IMR-90 (cell line): ENCODE data around the gene TENM4. TPM values are rescaled to one million over a fixed set of nuclear protein-coding genes. Genes with fewer than 3 reads are reported as not detected.

Experiments
- ATAC-seq: fragments of 200-7000 bp; cut with Tn5 transposase; 2 replicates; pipeline ENCODE4 v1.9.1; 2020; ENCODE audit warnings: low read depth, mild to moderate bottlenecking, moderate library complexity
- BruUV-seq: library from RNA; stranded (reverse); fragments of 400-500 nt; replicated peaks from 2 replicates; lab custom pipeline; 2021; lab: Mats Ljungman, UMichigan
- CTCF ChIA-PET: fragments of 300-600 bp; formaldehyde crosslinking; extraction: SDS; loops from one replicate; lab custom pipeline; 2021; ENCODE audit warnings: antibody characterized with exemption; lab: Yijun Ruan, JAX
- POLR2A ChIA-PET: fragments of 300-600 bp; sonication (Branson Sonifier 250); formaldehyde crosslinking; loops from one replicate; lab custom pipeline; 2022; ENCODE audit warnings: antibody characterized with exemption; ENCODE audit not compliant: unreplicated experiment; lab: Charles Lee
- DNase-seq: peaks from one replicate; pipeline ENCODE4 v3.0.0; 2013
- H2AFZ ChIP-seq: replicated peaks from 2 replicates; pipeline ENCODE3; 2013; ENCODE audit warnings: low read length, mild to moderate bottlenecking; ENCODE audit not compliant: poor library complexity
- H2AK5ac ChIP-seq: 2 replicates; pipeline ENCODE4 v1.6.1; 2013; ENCODE audit warnings: low read depth, low read length, inconsistent platforms
- H2AK9ac ChIP-seq: replicated peaks from 2 replicates; pipeline ENCODE3; 2013; ENCODE audit warnings: mild to moderate bottlenecking, low read depth, low read length, moderate library complexity; ENCODE audit not compliant: poor library complexity
- H2BK120ac ChIP-seq: 2 replicates; pipeline ENCODE4 v1.6.1; 2013; ENCODE audit warnings: low read depth, low read length, inconsistent platforms
- H2BK15ac ChIP-seq: 3 replicates; pipeline ENCODE4 v1.6.1; 2013; ENCODE audit warnings: low read depth, low read length, inconsistent platforms
- H2BK20ac ChIP-seq: 2 replicates; pipeline ENCODE4 v1.6.1; 2013; ENCODE audit warnings: low read depth, mild to moderate bottlenecking, inconsistent platforms, low read length, moderate library complexity
- H2BK5ac ChIP-seq: 2 replicates; pipeline ENCODE4 v1.6.1; 2013; ENCODE audit warnings: mild to moderate bottlenecking, low read depth, low read length, inconsistent platforms; ENCODE audit not compliant: poor library complexity, severe bottlenecking
- H3K14ac ChIP-seq: replicated peaks from 2 replicates; pipeline ENCODE4 v1.6.1; 2013; ENCODE audit warnings: low read depth, low read length, inconsistent platforms
- H3K18ac ChIP-seq: 2 replicates; pipeline ENCODE4 v1.6.1; 2013; ENCODE audit warnings: low read depth, low read length, control low read depth
- H3K23ac ChIP-seq: 2 replicates; pipeline ENCODE4 v1.6.1; 2013; ENCODE audit warnings: low read depth, low read length, inconsistent platforms
- H3K27ac ChIP-seq: 2 replicates; pipeline ENCODE4 v1.5.1; 2013; ENCODE audit warnings: mild to moderate bottlenecking, control low read depth, low read length; ENCODE audit not compliant: insufficient read depth
- H3K27me3 ChIP-seq: 2 replicates; pipeline ENCODE4 v1.6.1; 2013; ENCODE audit warnings: low read length; ENCODE audit not compliant: control insufficient read depth, insufficient read depth
- H3K36me3 ChIP-seq: 2 replicates; pipeline ENCODE4 v1.6.1; 2013; ENCODE audit warnings: low read length, mixed read lengths; ENCODE audit not compliant: control insufficient read depth, insufficient read depth
- H3K4ac ChIP-seq: 2 replicates; pipeline ENCODE4 v1.6.1; 2013; ENCODE audit warnings: low read depth, low read length, inconsistent platforms
- H3K4me1 ChIP-seq: 2 replicates; pipeline ENCODE4 v1.6.1; 2013; ENCODE audit warnings: low read length, mixed read lengths; ENCODE audit not compliant: control insufficient read depth, insufficient read depth
- H3K4me2 ChIP-seq: 2 replicates; pipeline ENCODE4 v1.6.1; 2013; ENCODE audit warnings: low read depth, mild to moderate bottlenecking, control low read depth, low read length, moderate library complexity
- H3K4me3 ChIP-seq: 2 replicates; pipeline ENCODE4 v1.5.1; 2013; ENCODE audit warnings: low read depth, mild to moderate bottlenecking, control low read depth, low read length, moderate library complexity; ENCODE audit not compliant: insufficient read depth
- H3K56ac ChIP-seq: 2 replicates; pipeline ENCODE4 v1.6.1; 2013; ENCODE audit warnings: low read length, inconsistent platforms; ENCODE audit not compliant: insufficient read depth; ENCODE audit errors: extremely low read depth
- H3K79me1 ChIP-seq, 2 experiments: 2 replicates each; pipeline ENCODE4 v1.6.1; 2013; ENCODE audit warnings: low read length in 2 of 2, inconsistent platforms in 1 of 2, low read depth in 1 of 2
- H3K9ac ChIP-seq: 2 replicates; pipeline ENCODE4 v1.6.1; 2013; ENCODE audit warnings: low read depth, low read length, control low read depth
- H3K9me1 ChIP-seq: 2 replicates; pipeline ENCODE4 v1.6.1; 2013; ENCODE audit warnings: low read length, inconsistent platforms; ENCODE audit not compliant: insufficient read depth
- H3K9me3 ChIP-seq: 2 replicates; pipeline ENCODE4 v1.6.1; 2013; ENCODE audit warnings: low read length; ENCODE audit not compliant: control insufficient read depth, insufficient read depth
- H4K20me1 ChIP-seq: 2 replicates; pipeline ENCODE4 v1.6.1; 2013; ENCODE audit warnings: low read length, inconsistent platforms; ENCODE audit not compliant: insufficient read depth
- H4K5ac ChIP-seq: 2 replicates; pipeline ENCODE4 v1.6.1; 2013; ENCODE audit warnings: mild to moderate bottlenecking, low read depth, low read length, control low read depth
- H4K8ac ChIP-seq, 2 experiments: 2 replicates each; pipeline ENCODE4 v1.6.1; 2013; ENCODE audit warnings: low read depth in 2 of 2, low read length in 2 of 2, control low read depth in 1 of 2, inconsistent platforms in 1 of 2
- H4K91ac ChIP-seq: 2 replicates; pipeline ENCODE4 v1.6.1; 2013; ENCODE audit warnings: low read depth, low read length, inconsistent platforms; ENCODE audit not compliant: insufficient read depth
- BHLHE40 ChIP-seq: fragments of 150-350 bp; IDR thresholded peaks from 2 replicates; pipeline ENCODE4 v1.6.1; 2016; ENCODE audit warnings: mild to moderate bottlenecking, low read depth, low read length
- CEBPB ChIP-seq: IDR thresholded peaks from 2 replicates; pipeline ENCODE4 v1.6.1; 2012; ENCODE audit warnings: low read depth, low read length, improper control_type of control experiment
- CHD1 ChIP-seq: IDR thresholded peaks from 2 replicates; pipeline ENCODE4 v1.6.1; 2012; ENCODE audit warnings: low read depth, low read length, improper control_type of control experiment
- FOS ChIP-seq: fragments of 150-350 bp; IDR thresholded peaks from 2 replicates; pipeline ENCODE4 v1.6.1; 2016; ENCODE audit warnings: low read depth, low read length
- MAFK ChIP-seq: IDR thresholded peaks from 2 replicates; pipeline ENCODE4 v1.6.1; 2012; ENCODE audit warnings: low read depth, low read length, improper control_type of control experiment
- MAZ ChIP-seq: IDR thresholded peaks from 2 replicates; pipeline ENCODE4 v1.6.1; 2012; ENCODE audit warnings: low read depth, mild to moderate bottlenecking, low read length, improper control_type of control experiment, moderate library complexity, borderline replicate concordance
- NFE2L2 ChIP-seq: fragments of 150-350 bp; IDR thresholded peaks from 2 replicates; pipeline ENCODE4 v1.6.1; 2016; ENCODE audit warnings: low read depth, mild to moderate bottlenecking, low read length
- POLR2A ChIP-seq: IDR thresholded peaks from 2 replicates; pipeline ENCODE4 v1.6.1; 2012; ENCODE audit warnings: mild to moderate bottlenecking, low read depth, low read length
- RAD21 ChIP-seq: IDR thresholded peaks from 2 replicates; pipeline ENCODE4 v1.6.1; 2012; ENCODE audit warnings: low read length, improper control_type of control experiment
- RCOR1 ChIP-seq: IDR thresholded peaks from 2 replicates; pipeline ENCODE4 v1.6.1; 2012; ENCODE audit warnings: mild to moderate bottlenecking, low read length, improper control_type of control experiment; ENCODE audit not compliant: insufficient replicate concordance
- RFX5 ChIP-seq: IDR thresholded peaks from 2 replicates; pipeline ENCODE4 v1.8.0; 2012; ENCODE audit warnings: low read depth, mild to moderate bottlenecking, low read length, moderate library complexity
- SMC3 ChIP-seq: fragments of 150-350 bp; IDR thresholded peaks from 2 replicates; pipeline ENCODE4 v1.6.1; 2016; ENCODE audit warnings: low read depth, mild to moderate bottlenecking, antibody characterized with exemption, low read length, moderate library complexity
- WGBS, 2 experiments: methylation state at CpG; one replicate each; pipeline versions ENCODE4 v1.1.5 to v1.1.7; 2013; ENCODE audit warnings: missing lambda C conversion rate in 2 of 2; ENCODE audit not compliant: insufficient read length in 1 of 2; ENCODE audit errors: extremely low coverage in 2 of 2; 5-methylcytosine and 5-hydroxymethylcytosine counted together
- dilution Hi-C: fragments of 300-500 bp; cut with HindIII; formaldehyde crosslinking; loops from one replicate; pipeline ENCODE4 v1.14.3; 2018; ENCODE audit warnings: low sequenced_read_pairs; ENCODE audit not compliant: unreplicated experiment
- in situ Hi-C: fragments of 300-500 bp; cut with MboI; formaldehyde crosslinking; loops from 3 replicates; pipeline ENCODE4 v1.14.3; 2019; ENCODE audit warnings: low sequenced_read_pairs, inconsistent platforms, mixed read lengths
- intact Hi-C: fragments of 100-400 bp; cut with micrococcal nuclease; formaldehyde crosslinking; loops from 2 replicates; pipeline ENCODE4 v1.10.0; 2022
- polyA plus RNA-seq, 3 experiments: library from polyadenylated mRNA; depleted of rRNA; stranded (reverse); fragments of >200 nt; gene quantifications; 2 replicates each; pipeline ENCODE4 v1.2.3, GENCODE V29; 2012; ENCODE audit warnings: low replicate concordance in 1 of 3
- total RNA-seq: library from RNA; depleted of rRNA; stranded (reverse); fragments of >200 nt; gene quantifications from 2 replicates; pipeline ENCODE4 v1.2.3, GENCODE V29; 2012
- TF ChIP-seq, protein P1 (sequence below): fragments of 150-350 bp; IDR thresholded peaks from 2 replicates; pipeline ENCODE4 v1.6.1; 2016; ENCODE audit warnings: low read depth, mild to moderate bottlenecking, low read length, moderate library complexity, borderline replicate concordance
- TF ChIP-seq, protein P2 (sequence below): fragments of 150-350 bp; IDR thresholded peaks from 2 replicates; pipeline ENCODE4 v1.6.1; 2017; ENCODE audit warnings: mild to moderate bottlenecking, antibody characterized with exemption, low read length, low read depth
- TF ChIP-seq, protein P3 (sequence below): conservative IDR thresholded peaks from 2 replicates; pipeline ENCODE4 v1.5.1; 2012; ENCODE audit warnings: mild to moderate bottlenecking, low read depth, low read length, improper control_type of control experiment

Gene TENM4
- total and polyA plus RNA-seq, 2 of the 4 experiments (the other 2 are of a cell fraction), result 7.4 to 9.0 TPM

DNA sequence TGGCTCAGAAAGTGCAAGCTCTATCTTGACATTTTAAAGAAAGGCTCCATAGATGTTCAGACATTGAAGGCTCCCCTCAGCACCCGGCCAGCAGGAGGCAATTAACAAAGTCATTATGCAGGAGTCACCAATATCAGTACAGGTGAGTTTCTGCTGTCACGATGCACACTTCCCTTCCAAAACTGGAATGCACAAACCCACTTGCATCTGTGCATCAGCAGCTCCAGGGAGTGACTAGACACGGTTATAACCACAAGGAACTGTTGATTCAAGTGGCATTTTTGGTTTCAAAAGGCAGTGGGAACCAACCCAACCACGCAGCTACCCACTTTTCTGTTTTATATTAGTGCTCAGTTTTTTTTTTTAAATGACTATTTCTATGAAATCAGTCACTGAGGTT, 572.3 kb downstream of the TENM4 start:
- Histone ChIP-seq H3K56ac (no peak overlapping the region), H4K8ac (no peak overlapping the region), H3K4me2 (no peak overlapping the region), H3K14ac (no peak overlapping the region), H2BK15ac (no peak overlapping the region), H2AK5ac (no peak overlapping the region), H3K27ac (no peak overlapping the region), H3K4me1 (no peaks in the 10 kb centered on the region; the same call in 1 of the 2 replicates), H3K4ac (no peak overlapping the region), H2AFZ (no peak overlapping the region), H2BK120ac (no peak overlapping the region), H3K9ac (no peak overlapping the region), H3K79me1 (no peaks in the 10 kb centered on the region), H4K5ac (no peak overlapping the region), H3K23ac (no peak overlapping the region), H2BK5ac (no peak overlapping the region), H4K20me1 (no peaks in the 10 kb centered on the region), H3K27me3 (no peaks in the 10 kb centered on the region), H3K18ac (no peak overlapping the region), H3K36me3 (peaks cover 5% of the 10 kb centered on the region; the same call in 1 of the 2 replicates), H3K9me3 (no peaks in the 10 kb centered on the region), H3K9me1 (no peaks in the 10 kb centered on the region; the same call in 1 of the 2 replicates), H3K4me3 (no peak overlapping the region), H2AK9ac (no peak overlapping the region), H2BK20ac (no peak overlapping the region), H4K91ac (no peak overlapping the region)
- WGBS, 2 experiments, result 72% methylated on average over 2 of the region's 4 CpGs; no CpG with 5 or more reads in 1 of the 2 experiments
- no peak for TF ChIP-seq CEBPB
- TF ChIP-seq CHD1, result no peak
- no peak for TF ChIP-seq MAZ
- TF ChIP-seq FOS, result no peak
- TF ChIP-seq POLR2A, result no peak
- no peak for TF ChIP-seq BHLHE40
- TF ChIP-seq, protein P1, sequence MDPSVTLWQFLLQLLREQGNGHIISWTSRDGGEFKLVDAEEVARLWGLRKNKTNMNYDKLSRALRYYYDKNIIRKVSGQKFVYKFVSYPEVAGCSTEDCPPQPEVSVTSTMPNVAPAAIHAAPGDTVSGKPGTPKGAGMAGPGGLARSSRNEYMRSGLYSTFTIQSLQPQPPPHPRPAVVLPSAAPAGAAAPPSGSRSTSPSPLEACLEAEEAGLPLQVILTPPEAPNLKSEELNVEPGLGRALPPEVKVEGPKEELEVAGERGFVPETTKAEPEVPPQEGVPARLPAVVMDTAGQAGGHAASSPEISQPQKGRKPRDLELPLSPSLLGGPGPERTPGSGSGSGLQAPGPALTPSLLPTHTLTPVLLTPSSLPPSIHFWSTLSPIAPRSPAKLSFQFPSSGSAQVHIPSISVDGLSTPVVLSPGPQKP, result no peak
- no peak for TF ChIP-seq NFE2L2
- TF ChIP-seq RFX5, result no peak
- no peak for TF ChIP-seq RCOR1
- TF ChIP-seq SMC3, result no peak
- no peak for TF ChIP-seq RAD21
- TF ChIP-seq, protein P2, sequence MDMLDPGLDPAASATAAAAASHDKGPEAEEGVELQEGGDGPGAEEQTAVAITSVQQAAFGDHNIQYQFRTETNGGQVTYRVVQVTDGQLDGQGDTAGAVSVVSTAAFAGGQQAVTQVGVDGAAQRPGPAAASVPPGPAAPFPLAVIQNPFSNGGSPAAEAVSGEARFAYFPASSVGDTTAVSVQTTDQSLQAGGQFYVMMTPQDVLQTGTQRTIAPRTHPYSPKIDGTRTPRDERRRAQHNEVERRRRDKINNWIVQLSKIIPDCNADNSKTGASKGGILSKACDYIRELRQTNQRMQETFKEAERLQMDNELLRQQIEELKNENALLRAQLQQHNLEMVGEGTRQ, result no peak
- no peak for TF ChIP-seq MAFK
- TF ChIP-seq, protein P3, sequence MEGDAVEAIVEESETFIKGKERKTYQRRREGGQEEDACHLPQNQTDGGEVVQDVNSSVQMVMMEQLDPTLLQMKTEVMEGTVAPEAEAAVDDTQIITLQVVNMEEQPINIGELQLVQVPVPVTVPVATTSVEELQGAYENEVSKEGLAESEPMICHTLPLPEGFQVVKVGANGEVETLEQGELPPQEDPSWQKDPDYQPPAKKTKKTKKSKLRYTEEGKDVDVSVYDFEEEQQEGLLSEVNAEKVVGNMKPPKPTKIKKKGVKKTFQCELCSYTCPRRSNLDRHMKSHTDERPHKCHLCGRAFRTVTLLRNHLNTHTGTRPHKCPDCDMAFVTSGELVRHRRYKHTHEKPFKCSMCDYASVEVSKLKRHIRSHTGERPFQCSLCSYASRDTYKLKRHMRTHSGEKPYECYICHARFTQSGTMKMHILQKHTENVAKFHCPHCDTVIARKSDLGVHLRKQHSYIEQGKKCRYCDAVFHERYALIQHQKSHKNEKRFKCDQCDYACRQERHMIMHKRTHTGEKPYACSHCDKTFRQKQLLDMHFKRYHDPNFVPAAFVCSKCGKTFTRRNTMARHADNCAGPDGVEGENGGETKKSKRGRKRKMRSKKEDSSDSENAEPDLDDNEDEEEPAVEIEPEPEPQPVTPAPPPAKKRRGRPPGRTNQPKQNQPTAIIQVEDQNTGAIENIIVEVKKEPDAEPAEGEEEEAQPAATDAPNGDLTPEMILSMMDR, result no peak
- dilution Hi-C loops (no loop called here), intact Hi-C loops (no loop called here), in situ Hi-C loops (no loop called here)
- ATAC-seq (no peak), DNase-seq (no peak)
- BruUV-seq, result no TSS peak
- ChIA-PET POLR2A (no interaction called here), CTCF (interaction anchor here (1.2 kb wide), 1 partner anchor 8 kb away, joined by 4 read pairs; no protein-coding TSS in a partner anchor)
